Ramos (cell line): ENCODE results near the gene KLF15.

ENCODE experiments used
- in situ Hi-C: fragments of 300-500 bp; cut with MboI; formaldehyde crosslinking; loops from one replicate; pipeline ENCODE4 v1.14.3; 2022; ENCODE audit warnings: low sequenced_read_pairs; ENCODE audit not compliant: unreplicated experiment

KLF15 gene

DNA sequence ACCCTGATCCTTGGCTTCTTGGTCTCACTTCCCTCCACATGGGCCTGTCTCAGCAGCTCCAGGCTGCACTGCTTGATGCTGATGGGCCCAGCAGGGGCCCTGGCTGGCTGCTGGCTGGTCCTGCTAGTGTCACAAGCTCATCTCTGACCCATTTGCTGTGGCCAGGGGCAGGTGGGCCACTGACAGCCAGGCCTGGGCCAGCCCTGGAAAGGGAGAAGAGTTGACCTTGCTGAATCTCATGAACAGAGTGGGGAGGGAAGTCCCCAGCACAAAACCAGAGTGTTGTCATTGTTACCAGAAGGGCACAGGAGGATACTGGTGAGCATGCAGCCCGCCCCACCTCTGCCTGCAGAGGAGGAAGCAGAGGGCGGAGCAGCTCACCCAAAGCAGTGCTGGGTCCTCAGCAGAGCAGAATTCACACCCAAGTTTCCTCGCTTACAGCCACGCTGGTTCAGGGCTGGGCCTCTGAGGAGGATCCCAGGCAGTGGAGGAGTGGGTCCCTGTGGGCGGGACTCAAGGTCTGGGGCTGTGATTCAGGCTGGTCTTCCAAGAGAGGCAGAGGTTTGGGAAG is 7.6 kb upstream of the KLF15 start:
- in situ Hi-C loops = no loop called here

- in situ Hi-C loops = no loop called here
Observed at GRCh38 chr3:126364130-126364695, 7.0 kb upstream of the KLF15 start.

- in situ Hi-C loops = no loop called here
Observed at GRCh38 chr3:126361211-126361610, 4.0 kb upstream of the KLF15 start.

DNA sequence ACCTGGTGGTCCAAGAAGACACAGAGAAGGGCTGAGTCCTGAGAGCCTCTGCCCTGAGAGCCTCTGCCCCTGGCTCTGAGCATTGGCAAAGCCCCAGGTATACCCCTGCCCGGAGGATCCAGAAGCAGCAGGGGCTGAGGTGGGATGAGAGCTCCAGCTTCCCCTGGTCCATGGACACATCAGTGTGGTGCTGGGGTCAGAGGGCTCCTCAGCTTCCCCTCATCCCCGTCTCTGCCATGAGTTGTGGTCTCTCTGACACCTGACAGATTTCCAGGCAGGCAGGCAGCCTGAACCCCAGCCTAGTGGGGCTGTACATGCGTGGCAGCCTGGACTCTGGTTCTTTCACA is 3.5 kb upstream of the KLF15 start:
- in situ Hi-C loops = no loop called here

DNA sequence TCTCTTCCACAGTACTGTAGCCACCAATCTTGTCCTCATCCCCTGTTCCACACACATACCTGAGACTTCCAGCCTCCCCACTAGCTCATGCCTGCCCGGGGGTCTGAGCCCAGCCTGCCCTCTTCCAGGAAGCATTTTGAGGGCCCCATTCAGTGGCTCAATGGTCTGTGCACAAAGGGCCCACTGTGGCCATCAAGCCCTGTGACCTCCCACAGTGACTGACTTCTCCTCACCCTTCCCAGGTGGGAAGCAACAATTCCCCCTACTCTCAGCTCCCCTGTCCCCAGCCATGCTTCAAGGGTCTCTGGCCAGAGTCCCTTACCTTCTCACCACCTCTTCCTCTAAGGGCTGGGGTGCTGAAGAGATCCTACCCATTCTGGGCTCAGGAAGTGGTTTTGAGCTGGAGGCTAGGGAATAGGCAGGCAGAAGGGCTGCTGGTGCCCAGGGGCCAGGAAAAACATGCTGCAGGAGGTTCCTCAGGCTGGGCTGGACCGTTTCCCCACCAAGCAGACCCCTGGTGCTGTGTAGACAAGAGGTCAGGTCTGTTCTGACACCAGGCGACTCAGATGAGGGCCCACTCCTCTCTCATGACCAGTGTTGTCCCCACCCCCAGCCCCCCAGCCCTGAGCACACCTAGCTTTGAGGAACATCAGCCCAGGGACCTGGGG is 3.0 kb upstream of the KLF15 start:
- in situ Hi-C loops = no loop called here

GRCh38 chr3:126358816-126359181 is 1.6 kb upstream of the KLF15 start:
- in situ Hi-C loops = no loop called here

- in situ Hi-C loops = no loop called here
Observed at GRCh38 chr3:126358038-126358815, 1.0 kb upstream of the KLF15 start.

DNA sequence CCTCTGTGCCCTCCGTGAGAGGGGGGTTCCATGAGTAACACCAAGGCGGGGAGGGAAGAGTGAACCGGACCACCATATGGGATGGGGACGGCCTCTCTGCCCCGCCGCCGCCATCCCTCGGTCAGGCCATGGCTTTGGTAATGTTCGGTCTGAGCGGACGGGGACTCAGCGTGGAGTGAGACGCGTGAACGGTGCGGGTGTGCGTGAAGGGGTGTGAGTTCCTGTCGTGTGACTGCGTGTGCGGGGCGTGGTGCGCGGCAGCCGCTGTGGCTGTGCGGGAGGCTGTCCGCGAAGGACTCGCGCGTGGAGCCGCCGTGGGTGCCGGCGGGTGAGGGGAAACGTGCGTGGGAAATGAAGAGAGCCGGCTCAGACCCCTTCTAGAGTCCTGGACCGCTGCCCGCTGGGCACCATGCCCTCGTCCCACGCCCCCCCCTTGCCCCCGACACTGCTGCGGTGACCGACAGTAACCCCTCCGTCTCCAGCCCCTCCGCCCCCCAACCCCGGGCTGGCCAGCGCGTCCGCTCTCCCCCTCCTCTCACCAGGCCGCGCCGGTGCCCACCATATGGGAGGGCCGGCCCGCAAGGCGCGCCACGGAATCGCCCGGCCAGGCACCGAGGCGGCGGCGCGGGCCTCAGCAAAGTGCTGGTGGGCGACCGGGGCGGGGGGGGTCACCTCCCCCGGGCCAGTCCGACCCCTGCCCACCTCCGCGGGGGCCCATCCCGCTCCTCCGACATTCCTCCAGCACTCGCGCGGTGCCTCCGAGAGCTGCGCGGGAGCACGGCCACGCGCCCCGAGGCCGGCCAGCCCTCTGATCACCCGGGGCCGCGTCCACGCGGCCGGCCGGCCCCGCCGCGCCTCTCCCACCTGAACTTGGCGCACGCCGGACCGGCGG is 589 bp downstream of the KLF15 start:
- in situ Hi-C loops = no loop called here

- in situ Hi-C loops = no loop called here
Observed at GRCh38 chr3:126355777-126356372, 1.3 kb downstream of the KLF15 start.

GRCh38 chr3:126355251-126355650 is 2.0 kb downstream of the KLF15 start:
- in situ Hi-C loops = no loop called here

- in situ Hi-C loops = no loop called here
Observed at GRCh38 chr3:126354776-126355175, 2.4 kb downstream of the KLF15 start.

DNA sequence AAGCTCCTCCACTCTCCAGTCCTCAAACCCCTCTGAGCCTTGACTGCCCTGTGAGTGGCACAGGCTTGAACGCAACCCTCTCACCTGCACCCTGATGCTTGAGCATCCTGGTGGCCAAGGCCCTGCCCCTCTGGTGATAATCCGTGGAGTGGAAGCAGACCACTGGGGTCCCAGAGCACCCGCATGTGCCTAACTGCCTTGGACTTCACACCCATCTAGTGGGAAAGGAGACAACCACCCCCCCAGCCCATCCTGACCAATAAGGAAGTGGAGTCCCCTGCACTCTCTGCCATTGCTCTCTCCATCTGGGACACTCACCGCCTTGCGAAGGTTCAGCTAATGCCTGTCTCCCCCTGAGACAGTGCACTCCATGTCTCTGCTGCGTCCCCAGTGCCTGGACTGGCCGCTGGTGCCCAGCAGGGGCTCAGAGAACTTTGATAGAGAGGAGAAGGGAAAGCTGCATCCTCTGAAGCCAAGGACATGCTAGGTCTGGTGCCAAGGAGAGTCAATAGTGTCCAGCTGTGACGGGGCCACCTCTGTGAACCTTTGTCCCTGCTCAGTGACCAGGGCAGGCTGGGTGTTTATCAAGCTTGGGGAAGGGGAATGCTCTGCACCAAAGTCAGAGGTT is 3.4 kb downstream of the KLF15 start:
- in situ Hi-C loops = no loop called here

DNA sequence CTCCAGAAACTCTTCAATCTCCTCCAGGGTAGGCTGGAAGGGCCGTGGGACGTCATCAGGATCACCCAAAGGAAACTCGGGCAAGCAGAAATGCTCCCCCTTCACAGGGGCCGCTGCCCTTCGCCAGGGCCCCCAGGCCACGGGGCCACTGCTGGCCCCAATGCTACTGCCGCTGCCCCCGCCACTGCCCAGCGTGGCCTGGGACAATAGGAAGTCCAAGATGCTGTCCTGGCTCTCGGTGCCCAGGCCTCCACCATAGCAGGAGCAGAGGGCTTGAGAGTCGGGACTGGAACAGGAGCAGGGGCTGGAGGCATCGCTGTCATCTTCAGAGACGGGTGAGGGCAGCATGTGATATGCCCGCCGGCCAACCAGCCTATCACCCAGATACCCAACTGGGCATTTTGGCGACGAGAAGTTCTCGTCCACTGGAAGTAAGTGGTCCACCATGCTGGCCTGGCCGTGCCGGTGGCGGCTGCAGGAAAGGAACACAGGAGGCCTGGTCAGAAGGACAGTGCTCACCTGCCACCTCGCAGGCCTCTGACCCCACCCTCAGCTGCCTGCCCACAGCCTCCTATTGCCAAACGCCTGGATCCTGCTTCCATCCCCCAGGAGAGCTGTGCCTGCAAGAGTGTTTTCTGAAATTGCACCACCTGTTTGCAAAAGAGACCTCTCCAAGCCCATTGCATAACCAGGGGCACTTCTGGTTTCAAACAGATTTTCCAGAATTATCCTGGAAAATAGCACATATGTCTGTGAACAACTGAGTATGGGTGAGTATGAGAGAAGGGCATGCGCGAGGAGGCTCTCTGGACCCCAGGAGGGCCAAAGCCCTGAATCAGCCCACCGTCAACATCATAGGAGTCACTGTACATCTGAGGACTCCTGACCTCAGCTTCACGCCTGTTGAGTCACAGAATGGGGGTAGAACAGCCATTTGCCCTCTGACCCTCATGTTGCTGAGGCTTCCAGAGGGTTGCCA is 4.4 kb downstream of the KLF15 start:
- in situ Hi-C loops = no loop called here

- in situ Hi-C loops = no loop called here
Observed at GRCh38 chr3:126351771-126352475, 5.3 kb downstream of the KLF15 start.

- in situ Hi-C loops = no loop called here
Observed at GRCh38 chr3:126351086-126351770, 6.0 kb downstream of the KLF15 start.

GRCh38 chr3:126350502-126351085 is 6.6 kb downstream of the KLF15 start:
- in situ Hi-C loops = no loop called here
